Keratinocyte (primary cell): ENCODE data around the gene MAPKAPK3.

ENCODE experiments used
- EZH2 ChIP-seq: IDR thresholded peaks from one replicate; pipeline ENCODE4 v1.6.1; 2012; ENCODE audit warnings: inconsistent platforms, mild to moderate bottlenecking, low read length, moderate library complexity
- TF ChIP-seq, protein P1 (sequence below), 3 experiments: IDR thresholded peaks in 1 of 3; conservative IDR thresholded peaks in 1 of 3; optimal IDR thresholded peaks in 1 of 3; 2 replicates in 2 of 3; 3 replicates in 1 of 3; pipeline versions ENCODE3 to v1.5.1; 2011; ENCODE audit warnings: low read length in 3 of 3, mild to moderate bottlenecking in 3 of 3, moderate library complexity in 2 of 3, control low read depth in 1 of 3, inconsistent platforms in 1 of 3; ENCODE audit not compliant: insufficient read depth in 2 of 3; ENCODE audit errors: extremely low read depth in 1 of 3

- TF ChIP-seq, protein P1, sequence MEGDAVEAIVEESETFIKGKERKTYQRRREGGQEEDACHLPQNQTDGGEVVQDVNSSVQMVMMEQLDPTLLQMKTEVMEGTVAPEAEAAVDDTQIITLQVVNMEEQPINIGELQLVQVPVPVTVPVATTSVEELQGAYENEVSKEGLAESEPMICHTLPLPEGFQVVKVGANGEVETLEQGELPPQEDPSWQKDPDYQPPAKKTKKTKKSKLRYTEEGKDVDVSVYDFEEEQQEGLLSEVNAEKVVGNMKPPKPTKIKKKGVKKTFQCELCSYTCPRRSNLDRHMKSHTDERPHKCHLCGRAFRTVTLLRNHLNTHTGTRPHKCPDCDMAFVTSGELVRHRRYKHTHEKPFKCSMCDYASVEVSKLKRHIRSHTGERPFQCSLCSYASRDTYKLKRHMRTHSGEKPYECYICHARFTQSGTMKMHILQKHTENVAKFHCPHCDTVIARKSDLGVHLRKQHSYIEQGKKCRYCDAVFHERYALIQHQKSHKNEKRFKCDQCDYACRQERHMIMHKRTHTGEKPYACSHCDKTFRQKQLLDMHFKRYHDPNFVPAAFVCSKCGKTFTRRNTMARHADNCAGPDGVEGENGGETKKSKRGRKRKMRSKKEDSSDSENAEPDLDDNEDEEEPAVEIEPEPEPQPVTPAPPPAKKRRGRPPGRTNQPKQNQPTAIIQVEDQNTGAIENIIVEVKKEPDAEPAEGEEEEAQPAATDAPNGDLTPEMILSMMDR (optimal IDR thresholded peaks at IDR 0.05 in 1 of 3, IDR thresholded peaks at IDR 0.05 in 1 of 3, conservative IDR thresholded peaks at IDR 0.05 in 1 of 3; ENCODE audit: extremely low read depth in 1 of 3, insufficient read depth in 2 of 3, low read length in 3 of 3) = no peak
- no peak for TF ChIP-seq EZH2
Measured at GRCh38 chr3:50632450-50632849, 15.5 kb downstream of the MAPKAPK3 start.
